ENCODE data around the gene KIAA1958.

The KIAA1958 gene

DNA sequence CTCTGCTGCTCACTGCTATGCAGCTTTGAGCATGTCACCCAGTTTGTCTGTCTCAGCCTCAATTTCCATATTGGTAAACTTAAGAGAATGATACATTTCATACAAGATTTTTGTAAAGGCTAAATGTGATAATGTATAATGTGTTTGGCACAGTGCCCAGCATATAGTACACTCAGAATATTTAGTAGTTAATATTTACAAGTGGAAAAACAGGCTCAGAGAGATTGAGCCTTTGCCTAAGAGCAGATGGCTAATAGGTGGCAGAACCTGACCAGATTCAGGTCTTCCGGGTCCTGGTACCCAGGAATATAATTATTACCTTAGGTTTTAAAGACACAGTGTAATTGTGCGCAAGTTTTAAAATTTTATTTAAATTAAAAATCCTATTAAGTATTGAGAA lies 46.8 kb upstream of the KIAA1958 start:
- H3K4me2 ChIP-seq (ENCODE audit: low read length) = no peak overlapping the region
- no peak overlapping the region for H2AFZ ChIP-seq (ENCODE audit: low read depth, low read length)
- H4K20me1 ChIP-seq (ENCODE audit: insufficient read depth, low read length) = no peaks in the 10 kb centered on the region
- no peak overlapping the region for H3K4me3 ChIP-seq (ENCODE audit: low read length)
- H3K27ac ChIP-seq (ENCODE audit: low read length) = no peak overlapping the region
- no peaks in the 10 kb centered on the region for H3K9me3 ChIP-seq (ENCODE audit: insufficient read depth, low read length)
- H3K27me3 ChIP-seq (ENCODE audit: low read depth, low read length) = no peaks in the 10 kb centered on the region
- no peaks in the 10 kb centered on the region for H3K36me3 ChIP-seq (replicated peaks; ENCODE audit: low read depth, low read length)
- H3K9ac ChIP-seq (ENCODE audit: low read length) = no peak overlapping the region
- no peaks in the 10 kb centered on the region for H3K79me2 ChIP-seq (ENCODE audit: low read length)
- TF ChIP-seq, protein P1, sequence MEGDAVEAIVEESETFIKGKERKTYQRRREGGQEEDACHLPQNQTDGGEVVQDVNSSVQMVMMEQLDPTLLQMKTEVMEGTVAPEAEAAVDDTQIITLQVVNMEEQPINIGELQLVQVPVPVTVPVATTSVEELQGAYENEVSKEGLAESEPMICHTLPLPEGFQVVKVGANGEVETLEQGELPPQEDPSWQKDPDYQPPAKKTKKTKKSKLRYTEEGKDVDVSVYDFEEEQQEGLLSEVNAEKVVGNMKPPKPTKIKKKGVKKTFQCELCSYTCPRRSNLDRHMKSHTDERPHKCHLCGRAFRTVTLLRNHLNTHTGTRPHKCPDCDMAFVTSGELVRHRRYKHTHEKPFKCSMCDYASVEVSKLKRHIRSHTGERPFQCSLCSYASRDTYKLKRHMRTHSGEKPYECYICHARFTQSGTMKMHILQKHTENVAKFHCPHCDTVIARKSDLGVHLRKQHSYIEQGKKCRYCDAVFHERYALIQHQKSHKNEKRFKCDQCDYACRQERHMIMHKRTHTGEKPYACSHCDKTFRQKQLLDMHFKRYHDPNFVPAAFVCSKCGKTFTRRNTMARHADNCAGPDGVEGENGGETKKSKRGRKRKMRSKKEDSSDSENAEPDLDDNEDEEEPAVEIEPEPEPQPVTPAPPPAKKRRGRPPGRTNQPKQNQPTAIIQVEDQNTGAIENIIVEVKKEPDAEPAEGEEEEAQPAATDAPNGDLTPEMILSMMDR (IDR thresholded peaks at IDR 0.05; ENCODE audit: low read depth, low read length) = no peak
- TF ChIP-seq EZH2phosphoT487 (IDR thresholded peaks at IDR 0.05; ENCODE audit: low read depth) = no peak
- no peaks in the 10 kb centered on the region; the same call in 1 of the 2 replicates for H3K4me1 ChIP-seq (ENCODE audit: low read length)

DNA sequence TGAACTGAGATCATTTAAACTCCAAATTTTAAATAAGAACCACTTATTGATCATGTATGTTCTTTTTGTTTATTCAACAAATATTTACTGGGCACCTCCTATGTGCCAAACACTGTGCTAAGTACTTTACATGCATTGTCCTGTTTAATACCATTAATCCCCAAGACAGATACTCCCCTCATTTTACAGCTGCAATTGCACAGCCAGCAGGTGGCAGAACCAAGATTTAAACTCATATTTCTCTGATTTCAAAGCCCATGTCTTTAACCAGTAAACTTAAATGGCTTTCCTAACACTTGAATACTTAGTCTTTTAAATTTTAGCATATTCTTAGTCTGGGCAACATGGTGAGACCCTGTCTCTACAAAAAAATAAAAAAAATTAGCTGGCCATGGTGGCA lies 43.4 kb upstream of the KIAA1958 start:
- no peaks in the 10 kb centered on the region for H4K20me1 ChIP-seq (ENCODE audit: insufficient read depth, low read length)
- H3K27ac ChIP-seq (ENCODE audit: low read length) = no peak overlapping the region
- H3K36me3 ChIP-seq (replicated peaks; ENCODE audit: low read depth, low read length) = no peaks in the 10 kb centered on the region
- H3K9me3 ChIP-seq (ENCODE audit: insufficient read depth, low read length) = no peaks in the 10 kb centered on the region
- no peak overlapping the region for H2AFZ ChIP-seq (ENCODE audit: low read depth, low read length)
- H3K4me1 ChIP-seq (ENCODE audit: low read length) = peaks cover 6% of the 10 kb centered on the region; the same call in 1 of the 2 replicates
- no peak overlapping the region for H3K4me3 ChIP-seq (ENCODE audit: low read length)
- no peaks in the 10 kb centered on the region for H3K79me2 ChIP-seq (ENCODE audit: low read length)
- H3K4me2 ChIP-seq (ENCODE audit: low read length) = no peak overlapping the region
- H3K9ac ChIP-seq (ENCODE audit: low read length) = no peak overlapping the region
- TF ChIP-seq EZH2phosphoT487 (IDR thresholded peaks at IDR 0.05; ENCODE audit: low read depth) = no peak
- TF ChIP-seq, protein P1 (IDR thresholded peaks at IDR 0.05; ENCODE audit: low read depth, low read length) = peak; percentile 63
- no peaks in the 10 kb centered on the region for H3K27me3 ChIP-seq (ENCODE audit: low read depth, low read length)

DNA sequence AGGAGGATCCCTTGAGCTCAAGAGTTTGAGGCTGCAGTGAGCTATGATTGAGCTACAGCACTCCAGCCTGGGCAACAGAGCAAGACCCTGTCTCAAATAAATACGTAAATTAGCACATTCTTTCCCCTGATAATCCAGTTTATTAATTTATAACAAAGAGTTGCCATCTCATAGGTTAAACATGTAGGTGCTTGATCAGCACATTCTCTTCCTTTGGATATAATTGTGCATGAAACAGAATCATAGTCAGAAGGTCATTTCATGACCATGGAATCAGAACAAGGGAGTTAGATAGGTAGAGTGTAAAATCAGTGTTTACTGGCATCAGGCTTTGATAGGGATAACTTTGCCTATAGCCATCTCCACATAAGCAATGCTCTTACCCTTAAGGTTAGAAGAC lies 43.0 kb upstream of the KIAA1958 start:
- H3K79me2 ChIP-seq (ENCODE audit: low read length) = no peaks in the 10 kb centered on the region
- H3K36me3 ChIP-seq (replicated peaks; ENCODE audit: low read depth, low read length) = no peaks in the 10 kb centered on the region
- no peak overlapping the region for H3K27ac ChIP-seq (ENCODE audit: low read length)
- no peak overlapping the region for H3K4me3 ChIP-seq (ENCODE audit: low read length)
- no peaks in the 10 kb centered on the region for H4K20me1 ChIP-seq (ENCODE audit: insufficient read depth, low read length)
- TF ChIP-seq, protein P1 (IDR thresholded peaks at IDR 0.05; ENCODE audit: low read depth, low read length) = no peak
- TF ChIP-seq EZH2phosphoT487 (IDR thresholded peaks at IDR 0.05; ENCODE audit: low read depth) = no peak
- no peak overlapping the region for H3K9ac ChIP-seq (ENCODE audit: low read length)
- no peak overlapping the region for H2AFZ ChIP-seq (ENCODE audit: low read depth, low read length)
- H3K9me3 ChIP-seq (ENCODE audit: insufficient read depth, low read length) = no peaks in the 10 kb centered on the region
- H3K4me1 ChIP-seq (ENCODE audit: low read length) = peaks cover 6% of the 10 kb centered on the region; the same call in 1 of the 2 replicates
- H3K27me3 ChIP-seq (ENCODE audit: low read depth, low read length) = no peaks in the 10 kb centered on the region
- no peak overlapping the region for H3K4me2 ChIP-seq (ENCODE audit: low read length)

DNA sequence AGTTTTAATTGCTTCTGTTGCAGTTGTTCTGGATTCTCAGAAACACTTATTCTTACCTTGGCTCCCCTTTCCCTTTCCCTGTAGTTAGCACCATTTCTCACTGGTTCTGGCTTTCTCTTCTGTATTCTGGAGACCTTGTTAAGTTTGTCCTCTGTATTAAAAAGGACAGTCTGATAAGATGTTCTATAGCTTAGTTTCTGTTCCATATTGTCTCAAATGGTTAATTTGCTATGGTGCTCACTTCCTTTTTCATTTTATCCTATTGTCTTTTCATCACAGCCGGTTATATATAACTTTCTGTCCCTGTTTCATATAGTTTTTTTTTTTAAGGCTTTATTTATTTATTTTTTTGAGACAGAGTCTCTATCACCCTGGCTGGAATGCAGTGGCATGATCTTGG lies 41.4 kb upstream of the KIAA1958 start:
- Histone ChIP-seq H2AFZ (ENCODE audit: low read depth, low read length) (no peak overlapping the region), H3K79me2 (ENCODE audit: low read length) (no peaks in the 10 kb centered on the region), H3K4me3 (ENCODE audit: low read length) (no peak overlapping the region), H3K9ac (ENCODE audit: low read length) (no peak overlapping the region), H3K4me2 (ENCODE audit: low read length) (no peak overlapping the region), H3K4me1 (ENCODE audit: low read length) (peaks cover 6% of the 10 kb centered on the region; the same call in 1 of the 2 replicates), H3K36me3 (replicated peaks; ENCODE audit: low read depth, low read length) (no peaks in the 10 kb centered on the region), H3K9me3 (ENCODE audit: insufficient read depth, low read length) (no peaks in the 10 kb centered on the region), H3K27me3 (ENCODE audit: low read depth, low read length) (no peaks in the 10 kb centered on the region), H4K20me1 (ENCODE audit: insufficient read depth, low read length) (no peaks in the 10 kb centered on the region), H3K27ac (ENCODE audit: low read length) (no peak overlapping the region)
- no peak for TF ChIP-seq EZH2phosphoT487 (IDR thresholded peaks at IDR 0.05; ENCODE audit: low read depth)
- TF ChIP-seq, protein P1 (IDR thresholded peaks at IDR 0.05; ENCODE audit: low read depth, low read length) = no peak

Data from OCI-LY3 (cell line).